DMS114 treated with DMSO at 0.1 percent for 48 hours (cell line): ENCODE measurements around the gene CNOT2.

ENCODE experiments used
- DNase-seq: peaks from one replicate; lab custom pipeline; 2025; ENCODE audit not compliant: unreplicated experiment; lab: John Stamatoyannopoulos, UW

Gene CNOT2

DNA sequence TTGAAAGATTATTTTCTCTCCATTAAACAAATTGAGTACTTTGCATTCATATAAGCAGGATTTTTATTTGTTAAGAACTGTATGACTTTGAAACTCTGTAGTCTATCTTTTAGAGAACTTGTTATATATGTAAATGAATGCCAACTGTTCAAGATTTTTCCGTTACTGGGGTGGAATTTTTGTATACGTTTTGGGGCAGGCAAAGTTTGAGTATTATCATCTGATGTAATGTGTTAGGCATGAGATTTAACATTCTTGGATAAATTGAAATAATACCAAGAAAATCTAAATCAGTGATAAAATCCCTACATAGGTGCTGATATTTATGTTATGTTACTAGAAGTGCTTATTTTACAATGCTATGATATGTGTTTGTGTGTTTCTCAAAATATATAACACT, 8.4 kb downstream of the CNOT2 start:
- no peak for DNase-seq

DNA sequence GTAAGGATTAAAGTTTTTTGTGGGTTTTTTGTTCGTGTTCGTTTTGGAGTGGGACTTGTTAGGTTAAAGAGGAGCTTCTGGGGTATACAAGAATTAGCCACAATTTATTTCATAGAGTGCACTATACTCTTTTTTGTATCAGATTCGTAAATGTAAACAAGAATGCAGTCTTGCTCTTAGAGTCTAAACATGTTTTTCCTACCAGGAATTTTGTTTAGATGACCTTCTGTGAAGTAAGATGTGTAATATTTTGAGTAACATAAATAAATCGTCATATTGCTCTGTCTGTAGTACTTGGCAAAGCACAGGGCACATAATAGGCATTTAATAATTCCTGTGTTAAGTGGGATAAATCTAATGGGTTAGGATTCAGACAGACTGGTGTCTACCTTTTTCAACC, 9.6 kb downstream of the CNOT2 start:
- DNase-seq: no peak

DNA sequence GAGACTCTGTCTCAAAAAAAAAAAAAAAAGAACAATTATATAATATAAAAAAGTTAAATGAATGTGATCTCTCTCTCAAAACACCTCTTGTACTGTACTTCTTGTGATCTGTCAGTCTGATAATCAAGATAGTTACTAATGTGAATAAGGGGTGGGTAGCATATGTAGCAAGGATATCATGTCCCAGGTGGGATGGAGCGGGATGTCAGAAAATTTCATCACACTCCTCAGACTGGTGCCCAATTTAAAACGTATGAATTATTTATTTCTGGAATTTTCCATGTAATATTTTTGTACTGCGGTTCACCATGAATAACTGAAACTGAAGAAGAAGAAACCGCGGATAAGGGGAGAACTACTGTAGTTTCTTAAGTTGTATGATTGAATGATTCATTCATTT, 11.0 kb downstream of the CNOT2 start:
- DNase-seq: no peak

DNA sequence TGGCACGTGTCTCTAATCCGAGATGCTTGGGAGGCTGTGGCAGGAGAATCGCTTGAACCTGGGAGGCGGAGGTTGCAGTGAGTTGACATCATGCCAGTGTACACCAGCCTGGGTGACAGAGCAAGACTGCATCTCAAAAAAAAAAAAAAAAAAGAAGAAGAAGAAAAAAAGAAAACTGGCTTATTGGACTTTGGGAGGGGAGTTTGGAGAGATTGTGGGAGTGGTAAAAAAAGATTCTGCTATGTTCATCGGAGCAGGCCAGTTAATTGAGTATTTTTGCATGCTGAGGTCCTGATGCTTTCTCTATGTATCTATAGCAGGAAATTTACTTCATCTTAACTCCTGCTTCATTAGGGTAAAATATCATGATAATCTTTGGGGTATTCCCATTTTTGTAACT, 11.6 kb downstream of the CNOT2 start:
- no peak for DNase-seq

DNA sequence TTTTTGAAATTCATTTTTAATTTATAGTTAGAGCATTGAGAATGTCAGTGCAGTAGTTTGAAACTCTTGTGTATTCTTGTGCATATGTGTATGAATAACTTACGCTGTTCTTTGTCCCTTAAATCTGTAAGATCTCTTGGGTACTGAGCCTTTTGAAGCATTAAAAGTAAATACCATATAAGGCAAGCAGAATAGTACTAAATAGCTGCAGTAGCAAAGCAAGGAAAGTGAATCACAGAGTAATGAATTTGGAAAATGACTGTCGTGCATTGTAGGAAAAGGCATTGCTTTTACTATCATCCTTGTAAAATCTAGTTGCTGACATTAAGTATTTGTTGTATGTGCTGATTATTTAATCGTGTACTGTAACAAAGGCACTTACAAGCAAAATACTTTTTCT, 12.1 kb downstream of the CNOT2 start:
- DNase-seq: no peak

DNA sequence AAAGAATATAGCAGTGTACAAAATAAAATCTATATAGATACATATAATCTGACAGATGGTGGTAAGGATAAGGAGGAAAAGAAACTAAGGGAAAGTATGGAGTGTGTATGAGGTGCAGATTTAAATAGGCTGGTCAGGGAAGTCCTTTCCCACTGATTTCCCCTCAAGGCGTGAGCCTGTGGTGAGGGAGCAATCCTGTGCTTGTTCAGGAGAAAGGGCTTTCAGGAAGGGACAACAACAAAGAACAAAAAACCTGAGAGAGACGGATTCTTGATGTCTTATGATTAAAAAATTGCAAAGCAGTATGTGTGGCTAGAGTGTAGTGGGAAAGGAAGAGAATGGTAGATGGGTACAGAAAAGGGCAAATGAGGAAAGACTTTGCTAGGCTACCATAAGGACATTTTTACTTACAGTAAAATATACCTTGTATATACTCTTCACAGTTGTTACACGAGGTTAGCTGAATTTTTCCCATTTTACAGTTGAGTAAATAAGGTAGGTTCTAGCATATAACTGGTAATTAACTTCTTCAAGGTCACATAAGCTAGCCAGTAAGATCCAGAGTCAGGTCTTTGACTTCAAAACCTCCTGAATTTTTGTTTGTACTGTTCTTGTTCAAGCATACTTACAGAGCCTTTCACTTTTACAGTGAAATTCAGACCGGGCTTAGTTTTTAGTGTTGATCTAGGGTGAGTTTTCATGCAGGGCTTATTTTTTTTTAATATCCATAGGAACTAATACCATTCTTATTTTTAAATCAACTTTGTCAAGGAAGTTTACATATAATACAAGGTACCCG, 15.6 kb downstream of the CNOT2 start:
- no peak for DNase-seq

GRCh38 chr12:70260646-70261045, 17.4 kb downstream of the CNOT2 start:
- no peak for DNase-seq

GRCh38 chr12:70264067-70264867, 21.0 kb downstream of the CNOT2 start:
- no peak for DNase-seq

GRCh38 chr12:70265132-70265531, 21.9 kb downstream of the CNOT2 start:
- no peak for DNase-seq

GRCh38 chr12:70267550-70267949, 24.3 kb downstream of the CNOT2 start:
- no peak for DNase-seq

DNA sequence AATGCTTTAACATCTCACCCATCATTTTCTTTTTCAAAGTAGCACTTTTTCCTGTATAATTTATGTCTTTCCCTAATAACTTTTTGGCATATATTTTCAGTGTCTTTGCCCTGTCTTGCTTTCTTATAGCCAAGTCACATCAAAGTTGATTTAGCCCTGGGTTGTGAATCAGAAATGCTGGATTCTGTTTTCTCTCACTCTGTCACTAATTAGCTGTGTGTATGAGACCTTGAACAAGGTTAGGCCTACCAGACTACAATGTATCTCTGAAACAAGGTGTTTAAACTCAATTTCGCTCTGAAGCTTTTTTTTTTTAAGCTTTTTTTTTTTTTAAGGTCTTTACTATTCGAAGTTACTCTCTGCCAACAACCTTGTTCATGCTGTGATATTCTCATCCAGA, 25.7 kb downstream of the CNOT2 start:
- DNase-seq: no peak

DNA sequence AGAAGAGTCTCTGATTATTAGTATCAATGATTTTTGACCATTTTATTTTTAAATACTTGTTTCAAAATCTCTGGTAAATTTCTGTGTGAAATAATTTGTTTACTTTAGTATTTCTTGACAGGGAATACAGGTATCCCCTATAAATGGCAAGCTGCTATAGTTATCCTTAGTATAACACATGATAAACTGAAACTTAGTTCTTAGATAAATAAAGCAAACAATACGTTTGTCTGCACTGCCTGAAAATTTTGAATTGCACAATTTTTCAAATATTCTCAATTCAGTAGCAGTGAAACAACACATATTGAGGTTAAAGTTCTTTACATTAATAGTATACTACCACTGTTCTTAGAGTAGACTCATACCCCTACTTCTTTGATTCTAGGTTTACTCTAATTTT, 26.9 kb downstream of the CNOT2 start:
- no peak for DNase-seq

DNA sequence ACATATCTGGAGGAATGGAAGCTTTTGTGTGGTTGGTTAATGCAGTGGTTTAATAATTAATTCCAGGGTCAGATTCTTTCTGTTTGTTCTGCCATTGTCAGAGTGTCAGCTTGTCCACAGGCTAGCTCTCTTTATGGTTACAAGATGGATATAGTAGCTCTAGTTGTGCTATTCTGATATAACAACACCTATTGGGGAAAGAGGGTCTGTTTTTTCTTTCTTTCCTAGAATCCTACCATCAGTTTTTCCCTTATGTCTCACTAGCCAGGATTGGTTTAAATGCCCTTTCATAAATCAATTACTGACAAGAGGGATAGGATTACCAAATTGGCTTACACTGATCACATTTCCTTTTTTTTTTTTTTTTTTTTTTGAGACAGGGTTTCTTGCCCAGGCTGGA, 27.8 kb downstream of the CNOT2 start:
- no peak for DNase-seq

DNA sequence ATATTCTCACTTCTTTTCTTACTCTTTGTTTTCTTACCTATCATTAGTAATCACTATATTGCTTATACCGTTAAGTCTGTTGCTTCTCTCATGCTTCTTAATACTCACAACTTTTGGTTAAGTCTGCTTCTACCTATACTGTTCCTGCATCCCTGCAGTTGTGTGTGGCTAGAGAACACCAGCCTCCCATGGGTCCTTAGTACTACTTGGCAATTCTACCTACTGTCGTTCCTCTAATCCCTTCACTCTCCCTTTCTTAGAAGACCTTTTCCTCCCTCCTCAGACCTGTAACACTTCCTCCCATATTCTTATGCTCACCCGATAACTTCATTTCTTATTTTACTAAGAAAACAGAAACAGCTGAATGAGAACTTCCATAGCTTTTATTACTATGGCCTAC, 29.3 kb downstream of the CNOT2 start:
- DNase-seq: no peak

DNA sequence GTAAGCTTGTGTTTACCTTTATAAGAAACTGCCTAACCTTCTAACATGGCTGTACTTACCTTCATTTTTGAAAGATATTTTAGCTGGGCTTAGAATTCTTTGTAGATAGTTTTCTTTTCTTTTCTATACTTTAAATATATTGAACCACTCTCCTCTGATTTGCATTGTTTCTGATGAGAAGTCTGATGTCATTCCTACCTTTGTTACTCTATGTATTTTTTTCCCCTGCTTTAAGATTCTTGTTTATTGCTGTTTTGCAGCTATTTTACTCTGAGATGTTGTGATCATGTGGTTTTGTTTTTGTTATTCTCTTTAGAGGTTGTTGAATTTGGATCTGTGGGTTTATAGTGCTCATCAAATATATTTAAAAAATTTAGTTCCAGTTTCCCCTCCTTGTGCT, 31.8 kb downstream of the CNOT2 start:
- DNase-seq: no peak

GRCh38 chr12:70277973-70278372, 34.7 kb downstream of the CNOT2 start:
- no peak for DNase-seq

GRCh38 chr12:70278945-70279344, 35.7 kb downstream of the CNOT2 start:
- DNase-seq: no peak

GRCh38 chr12:70283232-70283631, 40.0 kb downstream of the CNOT2 start:
- DNase-seq: no peak

DNA sequence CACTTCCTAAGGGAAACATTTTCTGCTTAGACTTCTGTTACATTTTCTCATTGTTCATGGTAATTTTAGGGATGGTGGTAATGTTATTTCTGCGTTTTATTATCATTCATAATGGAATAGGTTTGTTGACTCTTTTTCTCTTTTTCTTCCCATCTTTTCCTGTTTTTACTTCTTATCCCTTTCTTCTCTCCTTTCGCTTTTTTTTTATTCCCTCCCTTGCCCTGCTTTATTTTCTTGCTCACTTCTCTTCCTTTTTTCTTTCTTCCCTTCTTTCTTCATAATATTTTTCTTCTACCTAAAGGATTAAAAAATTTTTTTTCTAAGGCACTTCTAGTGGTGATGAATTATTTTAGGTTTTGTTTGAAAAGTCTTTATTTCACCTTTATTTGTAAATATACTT, 45.6 kb downstream of the CNOT2 start:
- no peak for DNase-seq

- no peak for DNase-seq
Measured at GRCh38 chr12:70290116-70290515, 46.9 kb downstream of the CNOT2 start.

DNA sequence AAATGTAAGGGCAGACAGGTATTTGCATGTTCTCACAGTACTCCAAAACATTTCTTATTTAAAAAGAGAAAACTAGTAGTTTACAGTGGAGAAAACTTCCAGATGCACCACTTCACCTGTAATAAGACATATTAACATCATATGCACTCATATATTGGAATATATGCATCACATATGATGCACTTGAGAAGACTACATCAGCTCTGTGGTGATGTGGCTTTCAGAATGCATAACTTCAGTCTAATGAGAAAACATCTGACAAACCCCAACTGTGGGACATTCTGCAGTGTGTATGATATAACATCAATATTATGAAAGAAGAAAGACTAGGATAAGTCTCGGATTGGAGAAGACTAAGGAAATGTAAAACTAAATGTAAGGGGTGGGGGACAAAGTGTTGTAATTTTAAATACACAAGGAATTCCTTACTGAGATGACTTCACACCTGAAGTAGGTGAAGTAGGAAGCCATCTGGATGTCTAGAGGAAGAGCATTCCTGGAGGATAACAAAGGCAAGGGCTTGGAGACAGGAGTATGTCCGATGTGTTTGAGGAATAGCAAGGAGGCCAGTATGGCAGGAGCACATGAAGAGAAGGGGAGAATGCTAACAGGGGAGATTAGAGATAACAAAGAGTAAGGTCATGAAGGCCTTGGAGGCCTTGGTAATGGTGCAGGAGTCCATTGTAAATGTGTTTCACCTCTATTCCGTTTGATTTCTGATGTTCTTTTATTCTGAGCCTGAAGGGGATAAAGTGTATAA, 49.0 kb downstream of the CNOT2 start:
- DNase-seq: no peak
